ENCODE measurements around the gene TCERG1L. TPM values are rescaled to one million over a fixed set of nuclear protein-coding genes. Genes with fewer than 3 reads are reported as not detected.

The TCERG1L gene
- total RNA-seq, 1 donor from 2014 or later, result 3.5 TPM

DNA sequence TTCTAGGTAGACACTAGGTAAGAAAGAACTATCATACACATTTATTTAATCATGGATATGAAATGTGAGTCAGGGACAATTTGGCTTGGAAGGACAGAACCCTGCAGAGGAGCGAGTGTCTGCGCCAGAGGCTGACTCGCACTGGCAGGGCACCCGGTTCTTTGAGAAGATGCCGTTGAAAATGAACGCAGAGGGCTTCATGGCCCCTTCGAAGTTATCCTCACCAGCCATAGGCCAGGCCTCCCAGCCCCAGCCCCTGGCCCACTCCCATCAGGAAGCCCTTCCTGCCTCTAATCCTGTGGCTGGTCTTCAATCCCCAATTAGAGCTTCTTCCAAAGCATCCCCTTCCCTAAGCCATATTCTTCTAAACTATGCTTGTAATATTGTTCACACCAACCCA is 239.8 kb downstream of the TCERG1L start:
- Histone ChIP-seq H3K79me2 (ENCODE audit: insufficient read depth, low read length) (no peaks in the 10 kb centered on the region), H4K20me1 (ENCODE audit: insufficient read depth, low read length) (no peaks in the 10 kb centered on the region), H3K4me2 (ENCODE audit: low read length) (no peak overlapping the region), H3K4me3 (ENCODE audit: insufficient read depth, low read depth, low read length) (no peak overlapping the region), H3K27ac (ENCODE audit: low read depth, low read length) (no peak overlapping the region), H2AFZ (ENCODE audit: low read depth, low read length) (no peak overlapping the region), H3K36me3 (ENCODE audit: insufficient read depth, low read length) (no peaks in the 10 kb centered on the region), H3K27me3 (ENCODE audit: insufficient read depth, low read length) (no peaks in the 10 kb centered on the region), H3K9me3 (ENCODE audit: insufficient read depth, low read depth, low read length) (peaks cover 22% of the 10 kb centered on the region), H3K4me1 (ENCODE audit: insufficient read depth, low read length) (no peaks in the 10 kb centered on the region), H3K9ac (ENCODE audit: low read length) (no peak overlapping the region)
- Mint-ChIP-seq H3K4me1 (ENCODE audit: low read depth, unreplicated experiment) (peaks cover 3% of the 10 kb centered on the region), H3K4me3 (ENCODE audit: unreplicated experiment) (no peak overlapping the region), H3K9me3 (ENCODE audit: unreplicated experiment) (peaks cover 5% of the 10 kb centered on the region), H3K36me3 (ENCODE audit: low read depth, unreplicated experiment) (no peaks in the 10 kb centered on the region), H3K27ac (ENCODE audit: unreplicated experiment) (no peak overlapping the region), H3K27me3 (ENCODE audit: low read depth, unreplicated experiment) (peaks cover 5% of the 10 kb centered on the region)
- no peak for TF ChIP-seq EZH2 (IDR thresholded peaks at IDR 0.05; ENCODE audit: insufficient read depth, low read length)
- FAIRE-seq (no peak), DNase-seq (ENCODE audit: low read depth) (no peak)

DNA sequence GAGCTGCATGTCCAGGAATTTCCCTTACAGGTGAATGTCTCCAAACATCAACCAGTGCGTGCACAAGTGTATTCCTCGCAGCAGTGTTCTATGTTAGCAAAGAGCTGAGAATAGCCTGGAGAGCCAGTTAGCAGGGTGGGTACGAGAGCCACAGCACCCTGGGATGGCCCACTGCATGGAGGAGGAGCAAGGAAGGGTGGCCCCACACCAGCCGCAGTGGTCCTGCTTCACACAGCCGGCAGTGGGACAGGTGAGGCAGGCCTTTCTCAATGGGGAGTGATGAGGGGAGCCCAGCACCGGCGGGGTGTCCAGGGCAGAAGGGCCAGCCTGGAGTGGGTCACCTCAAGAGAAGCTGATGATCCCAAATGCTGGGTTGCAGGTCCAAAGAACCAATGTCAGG is 240.7 kb downstream of the TCERG1L start:
- H3K36me3 ChIP-seq (ENCODE audit: insufficient read depth, low read length), result no peaks in the 10 kb centered on the region
- no peak overlapping the region for H3K9ac ChIP-seq (ENCODE audit: low read length)
- H3K27me3 ChIP-seq (ENCODE audit: insufficient read depth, low read length), result no peaks in the 10 kb centered on the region
- FAIRE-seq, result no peak
- no peak overlapping the region for H3K27ac ChIP-seq (ENCODE audit: low read depth, low read length)
- no peak overlapping the region for H3K4me3 Mint-ChIP-seq (ENCODE audit: unreplicated experiment)
- no peak overlapping the region for H3K27ac Mint-ChIP-seq (ENCODE audit: unreplicated experiment)
- DNase-seq (ENCODE audit: low read depth), result no peak
- H3K4me1 ChIP-seq (ENCODE audit: insufficient read depth, low read length), result no peaks in the 10 kb centered on the region
- no peak overlapping the region for H3K4me3 ChIP-seq (ENCODE audit: insufficient read depth, low read depth, low read length)
- H3K36me3 Mint-ChIP-seq (ENCODE audit: low read depth, unreplicated experiment), result no peaks in the 10 kb centered on the region
- H3K9me3 ChIP-seq (ENCODE audit: insufficient read depth, low read depth, low read length), result peaks cover 22% of the 10 kb centered on the region
- H3K4me2 ChIP-seq (ENCODE audit: low read length), result no peak overlapping the region
- peaks cover 5% of the 10 kb centered on the region for H3K9me3 Mint-ChIP-seq (ENCODE audit: unreplicated experiment)
- no peaks in the 10 kb centered on the region for H3K79me2 ChIP-seq (ENCODE audit: insufficient read depth, low read length)
- TF ChIP-seq EZH2 (IDR thresholded peaks at IDR 0.05; ENCODE audit: insufficient read depth, low read length), result no peak
- TF ChIP-seq, protein P1, sequence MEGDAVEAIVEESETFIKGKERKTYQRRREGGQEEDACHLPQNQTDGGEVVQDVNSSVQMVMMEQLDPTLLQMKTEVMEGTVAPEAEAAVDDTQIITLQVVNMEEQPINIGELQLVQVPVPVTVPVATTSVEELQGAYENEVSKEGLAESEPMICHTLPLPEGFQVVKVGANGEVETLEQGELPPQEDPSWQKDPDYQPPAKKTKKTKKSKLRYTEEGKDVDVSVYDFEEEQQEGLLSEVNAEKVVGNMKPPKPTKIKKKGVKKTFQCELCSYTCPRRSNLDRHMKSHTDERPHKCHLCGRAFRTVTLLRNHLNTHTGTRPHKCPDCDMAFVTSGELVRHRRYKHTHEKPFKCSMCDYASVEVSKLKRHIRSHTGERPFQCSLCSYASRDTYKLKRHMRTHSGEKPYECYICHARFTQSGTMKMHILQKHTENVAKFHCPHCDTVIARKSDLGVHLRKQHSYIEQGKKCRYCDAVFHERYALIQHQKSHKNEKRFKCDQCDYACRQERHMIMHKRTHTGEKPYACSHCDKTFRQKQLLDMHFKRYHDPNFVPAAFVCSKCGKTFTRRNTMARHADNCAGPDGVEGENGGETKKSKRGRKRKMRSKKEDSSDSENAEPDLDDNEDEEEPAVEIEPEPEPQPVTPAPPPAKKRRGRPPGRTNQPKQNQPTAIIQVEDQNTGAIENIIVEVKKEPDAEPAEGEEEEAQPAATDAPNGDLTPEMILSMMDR (IDR thresholded peaks at IDR 0.05; ENCODE audit: insufficient read depth, low read depth, low read length), result no peak
- H4K20me1 ChIP-seq (ENCODE audit: insufficient read depth, low read length), result no peaks in the 10 kb centered on the region
- H3K4me1 Mint-ChIP-seq (ENCODE audit: low read depth, unreplicated experiment), result peaks cover 3% of the 10 kb centered on the region
- H3K27me3 Mint-ChIP-seq (ENCODE audit: low read depth, unreplicated experiment), result peaks cover 5% of the 10 kb centered on the region
- no peak overlapping the region for H2AFZ ChIP-seq (ENCODE audit: low read depth, low read length)

DNA sequence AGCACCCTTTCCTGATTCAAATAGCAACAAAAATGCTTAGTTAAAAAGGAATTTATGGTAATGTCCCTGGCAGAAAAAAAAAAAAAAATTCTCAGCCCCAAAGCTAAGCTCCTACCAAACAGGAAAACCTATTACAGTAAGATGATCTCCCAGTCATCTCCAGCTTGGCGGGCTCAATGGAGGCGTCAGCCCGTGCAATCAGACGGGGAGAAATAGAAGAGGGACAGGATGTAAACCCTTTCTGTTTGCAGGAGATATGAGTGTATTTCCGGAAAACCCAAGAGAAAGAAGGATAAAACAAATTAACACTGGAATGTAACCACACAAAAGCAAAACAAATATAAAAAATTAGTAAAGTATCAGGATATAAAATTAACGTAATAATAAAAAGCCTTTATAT is 242.8 kb downstream of the TCERG1L start:
- Histone ChIP-seq H3K9me3 (ENCODE audit: insufficient read depth, low read depth, low read length) (peaks cover 19% of the 10 kb centered on the region), H3K36me3 (ENCODE audit: insufficient read depth, low read length) (no peaks in the 10 kb centered on the region), H3K4me3 (ENCODE audit: insufficient read depth, low read depth, low read length) (no peak overlapping the region), H3K9ac (ENCODE audit: low read length) (no peak overlapping the region), H2AFZ (ENCODE audit: low read depth, low read length) (no peak overlapping the region), H3K27ac (ENCODE audit: low read depth, low read length) (no peak overlapping the region), H3K4me1 (ENCODE audit: insufficient read depth, low read length) (no peaks in the 10 kb centered on the region), H3K4me2 (ENCODE audit: low read length) (no peak overlapping the region), H3K27me3 (ENCODE audit: insufficient read depth, low read length) (no peaks in the 10 kb centered on the region), H4K20me1 (ENCODE audit: insufficient read depth, low read length) (no peaks in the 10 kb centered on the region), H3K79me2 (ENCODE audit: insufficient read depth, low read length) (no peaks in the 10 kb centered on the region)
- no peak for TF ChIP-seq EZH2 (IDR thresholded peaks at IDR 0.05; ENCODE audit: insufficient read depth, low read length)
- TF ChIP-seq, protein P1 (IDR thresholded peaks at IDR 0.05; ENCODE audit: insufficient read depth, low read depth, low read length), result no peak
- Mint-ChIP-seq H3K9me3 (ENCODE audit: unreplicated experiment) (peaks cover 2% of the 10 kb centered on the region), H3K4me3 (ENCODE audit: unreplicated experiment) (no peak overlapping the region), H3K4me1 (ENCODE audit: low read depth, unreplicated experiment) (peaks cover 2% of the 10 kb centered on the region), H3K27me3 (ENCODE audit: low read depth, unreplicated experiment) (peaks cover 5% of the 10 kb centered on the region), H3K36me3 (ENCODE audit: low read depth, unreplicated experiment) (no peaks in the 10 kb centered on the region), H3K27ac (ENCODE audit: unreplicated experiment) (no peak overlapping the region)
- FAIRE-seq (no peak), DNase-seq (ENCODE audit: low read depth) (no peak)
